Psoas muscle (tissue), 8 donors: ENCODE measurements around the gene FAM184B. TPM values are rescaled to one million over a fixed set of nuclear protein-coding genes. Genes with fewer than 3 reads are reported as not detected.
A peak's percentile ranks its signal among the peaks of the same experiment; 100 is the strongest.

Experiments used
- ATAC-seq, 4 donors: fragments of 200-7000 bp; cut with Tn5 transposase; one replicate each; pipeline ENCODE4 v1.9.1; 2020; ENCODE audit warnings: moderate library complexity in 3 of 4, mild to moderate bottlenecking in 2 of 4
- DNase-seq, 2 donors: peaks; one replicate each; pipeline ENCODE4 v3.0.0-alpha.2; 2020
- H3K27ac ChIP-seq: fragments of 200-600 bp; one replicate; pipeline ENCODE4 v1.8.0; 2022
- H3K27me3 ChIP-seq, 3 donors: fragments of 200-600 bp in 1 of 3; one replicate each; pipeline versions ENCODE4 v1.6.1 to v1.8.0; 2013 to 2022; ENCODE audit warnings: low read length in 2 of 3, mild to moderate bottlenecking in 2 of 3, moderate library complexity in 1 of 3; ENCODE audit not compliant: insufficient read depth in 3 of 3
- H3K36me3 ChIP-seq, 2 donors: fragments of 200-600 bp in 1 of 2; one replicate each; pipeline versions ENCODE4 v1.6.1 to v1.8.0; 2013 to 2022; ENCODE audit warnings: low read depth in 1 of 2, mild to moderate bottlenecking in 1 of 2, moderate library complexity in 1 of 2; ENCODE audit not compliant: insufficient read depth in 1 of 2
- H3K4me1 ChIP-seq: fragments of 200-600 bp; one replicate; pipeline ENCODE4 v1.8.0; 2022
- H3K4me3 ChIP-seq: fragments of 200-600 bp; one replicate; pipeline ENCODE4 v1.8.0; 2022; ENCODE audit warnings: mild to moderate bottlenecking
- H3K9me3 ChIP-seq: fragments of 200-600 bp; one replicate; pipeline ENCODE4 v1.8.0; 2022
- WGBS, 3 donors: extraction: QIAGEN DNeasy Blood & Tissue Kit; methylation state at CpG; one replicate each; pipeline versions ENCODE4 v1.1.6 to v1.1.7; 2013; 5-methylcytosine and 5-hydroxymethylcytosine counted together
- intact Hi-C, 2 donors: fragments of 100-400 bp; cut with DNase I; formaldehyde crosslinking; loops; one replicate each; pipeline versions ENCODE4 v1.11.0 to v1.14.2; 2022
- polyA plus RNA-seq, 3 donors: library from polyadenylated mRNA; stranded (reverse); fragments of 200-250 nt; gene quantifications; one replicate each; pipeline ENCODE4 v1.2.3, GENCODE V29; 2013
- total RNA-seq, 4 donors: library from RNA; stranded (reverse); fragmentation: NEBNext Ultra II Directional in 2 of 4; extraction: Animal tissue kit (Norgen Biotek cat#: 25700) in 2 of 4; gene quantifications; one replicate each; pipeline versions ENCODE4 v1.2.1 to v1.2.4, GENCODE V29; 2021 to 2023
- TF ChIP-seq, protein P1 (sequence below): fragments of 200-600 bp; IDR thresholded peaks from one replicate; pipeline ENCODE4 v1.8.0; 2022; ENCODE audit warnings: antibody characterized with exemption
- donor health status: healthy with polysubstance abuse.
- donor health status: DM: no; HTN: no; CAD: no; lungs with moderate emphysema.
- donor health status: Bipolar disorder and iron deficiency.
- donor health status: healthy.
- donor health status: DM: yes; HTN: yes; CAD: no.
- donor health status: DM: no; HTN: no; CAD: no.
- donor health status: DM: no; HTN: no; CAD: no.
- donor health status: DM: yes; HTN: yes; CAD: no.

FAM184B gene
- total and polyA plus RNA-seq, 7 donors: 0.03 to 2.6 (median 0.38) TPM

DNA sequence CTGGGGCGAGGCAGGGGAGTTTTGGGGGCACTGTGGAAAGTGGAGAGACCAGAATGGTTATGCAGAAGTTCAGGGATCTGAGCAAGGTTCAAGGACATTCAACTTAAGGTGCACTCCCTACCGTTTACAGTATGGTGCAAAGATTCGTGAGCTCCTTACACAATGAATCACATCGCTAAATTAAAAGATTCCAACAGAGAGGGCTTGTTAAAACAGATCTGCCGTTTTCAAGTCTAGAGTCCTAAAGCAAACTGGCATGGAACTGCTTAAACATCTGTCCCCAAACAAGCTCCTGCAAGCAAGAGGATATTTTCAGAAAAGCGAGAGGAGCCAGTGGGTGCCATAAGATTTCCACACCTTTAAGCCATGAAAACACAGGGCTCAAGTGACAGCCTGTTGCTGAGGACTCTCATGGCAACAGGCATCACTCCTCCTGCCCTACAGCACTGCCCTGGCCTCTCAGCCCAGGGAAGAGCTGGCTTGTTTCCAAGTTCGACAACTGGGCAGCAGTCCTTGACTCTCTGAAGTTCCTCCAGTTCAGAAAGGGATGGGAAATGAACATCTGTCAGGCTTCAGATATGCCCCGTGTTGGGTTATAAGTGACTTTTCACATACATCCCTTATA lies 10.0 kb downstream of the FAM184B start:
- ATAC-seq: peak; percentile 80 to 93 (median 90)
- Histone ChIP-seq H3K4me1 (peaks cover 22% of the 10 kb centered on the region), H3K27me3 (no peaks in the 10 kb centered on the region), H3K36me3 (no peaks in the 10 kb centered on the region), H3K27ac (peak overlapping the region; percentile 72), H3K9me3 (peaks cover 4% of the 10 kb centered on the region), H3K4me3 (peak overlapping the region; percentile 11)
- 24 to 35% (median 25%) methylated on average over 8 of the region's 8 CpGs for WGBS, 3 donors
- peak in 1 of 2 donors; percentile 70 for DNase-seq
- intact Hi-C loops: no loop called here
- TF ChIP-seq, protein P1, sequence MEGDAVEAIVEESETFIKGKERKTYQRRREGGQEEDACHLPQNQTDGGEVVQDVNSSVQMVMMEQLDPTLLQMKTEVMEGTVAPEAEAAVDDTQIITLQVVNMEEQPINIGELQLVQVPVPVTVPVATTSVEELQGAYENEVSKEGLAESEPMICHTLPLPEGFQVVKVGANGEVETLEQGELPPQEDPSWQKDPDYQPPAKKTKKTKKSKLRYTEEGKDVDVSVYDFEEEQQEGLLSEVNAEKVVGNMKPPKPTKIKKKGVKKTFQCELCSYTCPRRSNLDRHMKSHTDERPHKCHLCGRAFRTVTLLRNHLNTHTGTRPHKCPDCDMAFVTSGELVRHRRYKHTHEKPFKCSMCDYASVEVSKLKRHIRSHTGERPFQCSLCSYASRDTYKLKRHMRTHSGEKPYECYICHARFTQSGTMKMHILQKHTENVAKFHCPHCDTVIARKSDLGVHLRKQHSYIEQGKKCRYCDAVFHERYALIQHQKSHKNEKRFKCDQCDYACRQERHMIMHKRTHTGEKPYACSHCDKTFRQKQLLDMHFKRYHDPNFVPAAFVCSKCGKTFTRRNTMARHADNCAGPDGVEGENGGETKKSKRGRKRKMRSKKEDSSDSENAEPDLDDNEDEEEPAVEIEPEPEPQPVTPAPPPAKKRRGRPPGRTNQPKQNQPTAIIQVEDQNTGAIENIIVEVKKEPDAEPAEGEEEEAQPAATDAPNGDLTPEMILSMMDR: no peak

DNA sequence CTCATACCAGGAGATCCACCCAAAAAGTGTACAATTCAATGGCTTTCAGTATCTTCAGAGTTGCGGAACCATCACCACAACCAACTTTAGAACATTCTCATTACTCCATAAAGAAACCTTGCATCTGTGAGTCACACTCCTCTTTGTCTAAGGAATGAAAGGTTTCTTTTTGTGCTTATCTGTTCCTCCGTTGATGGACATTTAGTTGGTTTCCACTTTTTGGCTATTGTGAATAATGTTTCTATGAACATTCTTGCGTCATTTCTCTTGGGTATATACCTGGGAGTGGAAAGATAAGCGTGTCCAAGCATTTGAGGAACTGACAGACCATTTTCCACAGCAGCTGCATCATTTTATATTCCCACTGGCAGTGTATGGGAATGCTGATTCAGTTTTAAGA lies 10.6 kb downstream of the FAM184B start:
- H3K27me3 ChIP-seq: peaks cover 0 to 1% (median 0%) of the 10 kb centered on the region in 3 donors
- H3K27ac ChIP-seq: peak overlapping the region; percentile 72
- no peaks in the 10 kb centered on the region for H3K36me3 ChIP-seq
- intact Hi-C loops: no loop called here
- 52 to 61% (median 56%) methylated on average over 4 of the region's 4 CpGs for WGBS, 3 donors
- ATAC-seq (peak in 3 of 4 donors; percentile 2 to 28 (median 10)), DNase-seq (no peak)
- H3K4me1 ChIP-seq: peaks cover 22% of the 10 kb centered on the region
- peaks cover 4% of the 10 kb centered on the region for H3K9me3 ChIP-seq
- TF ChIP-seq, protein P1: no peak
- peak overlapping the region; percentile 11 for H3K4me3 ChIP-seq

DNA sequence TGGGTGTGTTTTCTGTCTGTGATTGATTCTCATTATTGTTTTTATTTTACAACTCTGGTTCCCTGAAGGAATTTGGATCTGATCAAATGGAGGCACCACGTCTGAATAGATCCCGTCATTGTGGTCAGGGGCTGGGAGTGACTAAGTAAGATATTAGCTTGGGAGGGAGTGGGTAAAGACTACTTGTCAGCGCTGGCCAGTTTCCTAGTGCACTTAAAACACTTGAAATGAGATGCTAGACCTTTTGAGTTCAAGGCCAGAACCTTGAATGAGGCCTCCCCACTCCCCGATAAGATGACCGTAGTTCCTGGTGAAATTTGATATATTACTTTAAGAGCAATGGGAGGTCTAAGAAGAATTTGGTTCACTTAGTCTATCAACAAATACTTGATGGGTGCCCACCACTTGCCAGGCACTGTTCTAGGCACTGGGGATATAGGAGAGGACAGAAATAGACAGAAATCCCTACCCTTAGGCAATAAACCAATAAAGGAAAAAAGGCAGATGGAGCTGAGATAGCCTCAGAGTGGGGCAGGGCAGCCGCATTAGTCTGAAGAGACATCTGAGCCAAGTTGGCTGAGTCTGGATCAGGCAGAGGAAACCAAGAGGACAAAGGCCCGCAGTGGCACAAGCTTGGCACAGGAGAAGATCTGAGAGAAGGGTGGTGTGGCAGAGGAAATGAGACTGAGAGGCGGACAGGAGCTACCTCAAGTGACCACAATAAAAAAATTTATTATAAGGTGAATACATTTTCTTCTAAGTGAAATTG lies 11.8 kb downstream of the FAM184B start:
- DNase-seq (no peak), ATAC-seq (peak; percentile 24 to 73 (median 72))
- H3K36me3 ChIP-seq: no peaks in the 10 kb centered on the region
- H3K27me3 ChIP-seq: peaks cover 0 to 2% (median 0%) of the 10 kb centered on the region in 3 donors
- peak overlapping the region; percentile 72 for H3K27ac ChIP-seq
- TF ChIP-seq, protein P1: no peak
- intact Hi-C loops: no loop called here
- WGBS, 3 donors: 39 to 44% (median 42%) methylated on average over 8 of the region's 8 CpGs
- peaks cover 4% of the 10 kb centered on the region for H3K9me3 ChIP-seq
- H3K4me3 ChIP-seq: no peak overlapping the region
- H3K4me1 ChIP-seq: peaks cover 22% of the 10 kb centered on the region

DNA sequence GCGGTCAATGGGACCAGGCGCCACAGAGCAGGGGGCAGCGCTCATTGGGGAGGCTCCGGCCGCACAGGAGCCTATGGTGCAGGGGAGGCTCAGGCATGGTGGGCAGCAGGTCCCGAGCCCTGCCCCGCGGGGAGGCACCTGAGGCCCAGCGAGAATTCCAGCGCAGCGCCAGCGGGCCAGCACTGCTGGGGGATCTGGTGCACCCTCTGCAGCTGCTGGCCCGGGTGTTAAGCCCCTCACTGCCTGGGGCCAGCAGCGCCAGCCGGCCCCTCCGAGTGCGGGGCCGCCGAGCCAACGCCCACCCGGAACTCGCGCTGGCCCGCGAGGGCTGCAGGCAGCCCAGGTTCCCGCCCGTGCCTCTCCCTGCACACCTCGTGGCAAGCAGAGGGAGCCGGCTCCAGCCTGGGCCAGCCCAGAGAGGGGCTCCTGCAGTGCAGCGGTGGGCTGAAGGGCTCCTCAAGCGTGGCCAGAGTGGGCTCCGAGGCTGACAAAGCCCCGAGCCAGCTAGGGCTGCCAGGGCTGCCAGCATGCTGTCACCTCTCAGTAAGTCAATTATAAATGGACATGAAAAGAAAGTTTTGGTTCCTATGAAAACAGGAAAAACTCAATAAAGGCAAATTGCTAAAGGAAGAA lies 14.5 kb downstream of the FAM184B start:
- intact Hi-C loops: no loop called here
- H3K4me3 ChIP-seq: no peak overlapping the region
- H3K27me3 ChIP-seq: peaks cover 0 to 2% (median 0%) of the 10 kb centered on the region in 3 donors
- 91 to 97% (median 95%) methylated on average over 26 to 33 of the region's 33 CpGs for WGBS, 3 donors
- DNase-seq (no peak), ATAC-seq (no peak)
- no peaks in the 10 kb centered on the region for H3K36me3 ChIP-seq
- H3K4me1 ChIP-seq: peaks cover 30% of the 10 kb centered on the region
- peaks cover 4% of the 10 kb centered on the region for H3K9me3 ChIP-seq
- TF ChIP-seq, protein P1: no peak
- no peak overlapping the region for H3K27ac ChIP-seq
